ENCODE data around the gene FXYD6. TPM values are rescaled to one million over a fixed set of nuclear protein-coding genes. Genes with fewer than 3 reads are reported as not detected.
A peak's percentile ranks its signal among the peaks of the same experiment; 100 is the strongest.

Gene FXYD6
- total RNA-seq, 2 donors from 2014 or later: 0.17 to 0.25 TPM

GRCh38 chr11:117828611-117829368 is 47.7 kb downstream of the FXYD6 start:
- H3K4me3 Mint-ChIP-seq: peak overlapping the region; percentile 33 to 72
- H3K27ac Mint-ChIP-seq: peak overlapping the region; percentile 71
- no peaks in the 10 kb centered on the region for H3K36me3 Mint-ChIP-seq (ENCODE audit: insufficient read depth in 2 of 2)
- H3K4me1 Mint-ChIP-seq (ENCODE audit: low read depth): peaks cover 63% of the 10 kb centered on the region
- no peaks in the 10 kb centered on the region for H3K9me3 Mint-ChIP-seq
- H3K27me3 Mint-ChIP-seq (ENCODE audit: low read depth): no peaks in the 10 kb centered on the region
- DNase-seq: peak; percentile 90 to 92
- peak; percentile 98 for ATAC-seq (replicated peaks in 1 of 2)

GRCh38 chr11:117827521-117828511 is 48.6 kb downstream of the FXYD6 start:
- Mint-ChIP-seq H3K36me3 (ENCODE audit: insufficient read depth in 2 of 2) (no peaks in the 10 kb centered on the region), H3K4me1 (ENCODE audit: low read depth) (peaks cover 73% of the 10 kb centered on the region), H3K27me3 (ENCODE audit: low read depth) (no peaks in the 10 kb centered on the region), H3K27ac (no peak overlapping the region), H3K9me3 (no peaks in the 10 kb centered on the region), H3K4me3 (peak overlapping the region; percentile 66 to 72)
- peak; percentile 0 to 1 for ATAC-seq (replicated peaks in 1 of 2)
- no peak for DNase-seq

GRCh38 chr11:117826832-117827231 is 49.6 kb downstream of the FXYD6 start:
- DNase-seq: no peak
- Mint-ChIP-seq H3K36me3 (ENCODE audit: insufficient read depth in 2 of 2) (no peaks in the 10 kb centered on the region), H3K27me3 (ENCODE audit: low read depth) (no peaks in the 10 kb centered on the region), H3K4me1 (ENCODE audit: low read depth) (peaks cover 83% of the 10 kb centered on the region), H3K9me3 (no peaks in the 10 kb centered on the region), H3K27ac (no peak overlapping the region), H3K4me3 (no peak overlapping the region)
- ATAC-seq (replicated peaks in 1 of 2): no peak

GRCh38 chr11:117826190-117826570 is 50.3 kb downstream of the FXYD6 start:
- no peaks in the 10 kb centered on the region for H3K9me3 Mint-ChIP-seq
- no peak overlapping the region for H3K4me3 Mint-ChIP-seq
- ATAC-seq (replicated peaks in 1 of 2) (no peak), DNase-seq (no peak)
- peaks cover 86% of the 10 kb centered on the region for H3K4me1 Mint-ChIP-seq (ENCODE audit: low read depth)
- H3K27ac Mint-ChIP-seq: no peak overlapping the region
- no peaks in the 10 kb centered on the region for H3K36me3 Mint-ChIP-seq (ENCODE audit: insufficient read depth in 2 of 2)
- no peaks in the 10 kb centered on the region for H3K27me3 Mint-ChIP-seq (ENCODE audit: low read depth)

GRCh38 chr11:117825538-117826189 is 50.8 kb downstream of the FXYD6 start:
- no peak overlapping the region for H3K4me3 Mint-ChIP-seq
- H3K27me3 Mint-ChIP-seq (ENCODE audit: low read depth): no peaks in the 10 kb centered on the region
- ATAC-seq (replicated peaks in 1 of 2): no peak
- no peaks in the 10 kb centered on the region for H3K36me3 Mint-ChIP-seq (ENCODE audit: insufficient read depth in 2 of 2)
- no peaks in the 10 kb centered on the region for H3K9me3 Mint-ChIP-seq
- no peak for DNase-seq
- no peak overlapping the region for H3K27ac Mint-ChIP-seq
- peaks cover 81% of the 10 kb centered on the region for H3K4me1 Mint-ChIP-seq (ENCODE audit: low read depth)

- H3K4me3 Mint-ChIP-seq: peak within 1 kb of the TSS; percentile 40 to 70
- H3K27ac Mint-ChIP-seq: peak within 1 kb of the TSS; percentile 13
- DNase-seq: no peak
Observed at GRCh38 chr11:117824571-117825537, 51.6 kb downstream of the FXYD6 start, which contains the start of gene FXYD2. TSS of gene FXYD2 (minus strand) at chr11:117824744. CDS start at chr11:117824678, 66 bp downstream.

GRCh38 chr11:117823946-117824420 is 52.5 kb downstream of the FXYD6 start:
- Mint-ChIP-seq H3K9me3 (no peaks in the 10 kb centered on the region), H3K4me3 (peak overlapping the region; percentile 40 to 70), H3K36me3 (ENCODE audit: insufficient read depth in 2 of 2) (no peaks in the 10 kb centered on the region), H3K27ac (peak overlapping the region; percentile 13), H3K27me3 (ENCODE audit: low read depth) (no peaks in the 10 kb centered on the region), H3K4me1 (ENCODE audit: low read depth) (peaks cover 67% of the 10 kb centered on the region)
- DNase-seq (peak in 1 of 2 donors; percentile 43), ATAC-seq (replicated peaks in 1 of 2) (peak in 1 of 2 donors; percentile 23)

More at GRCh38 chr11:117824571-117825537, 51.6 kb downstream of the FXYD6 start, which contains the start of gene FXYD2:
- H3K27me3 Mint-ChIP-seq (ENCODE audit: low read depth): no peaks in the 10 kb centered on the region
- no peak for ATAC-seq (replicated peaks in 1 of 2)
- H3K9me3 Mint-ChIP-seq: no peaks in the 10 kb centered on the region
- no peaks in the 10 kb centered on the region for H3K36me3 Mint-ChIP-seq (ENCODE audit: insufficient read depth in 2 of 2)
- H3K4me1 Mint-ChIP-seq (ENCODE audit: low read depth): peaks cover 72% of the 10 kb centered on the region

GRCh38 chr11:117823294-117823945 is 53.0 kb downstream of the FXYD6 start:
- peak overlapping the region; percentile 34 to 70 for H3K4me3 Mint-ChIP-seq
- no peaks in the 10 kb centered on the region for H3K36me3 Mint-ChIP-seq (ENCODE audit: insufficient read depth in 2 of 2)
- ATAC-seq (replicated peaks in 1 of 2) (peak; percentile 54 to 59), DNase-seq (peak in 1 of 2 donors; percentile 48)
- no peaks in the 10 kb centered on the region for H3K9me3 Mint-ChIP-seq
- H3K27ac Mint-ChIP-seq: peak overlapping the region; percentile 82
- peaks cover 67% of the 10 kb centered on the region for H3K4me1 Mint-ChIP-seq (ENCODE audit: low read depth)
- no peaks in the 10 kb centered on the region for H3K27me3 Mint-ChIP-seq (ENCODE audit: low read depth)

GRCh38 chr11:117822074-117823033 is 54.1 kb downstream of the FXYD6 start:
- H3K36me3 Mint-ChIP-seq (ENCODE audit: insufficient read depth in 2 of 2): no peaks in the 10 kb centered on the region
- H3K4me1 Mint-ChIP-seq (ENCODE audit: low read depth): peaks cover 67% of the 10 kb centered on the region
- peak in 1 of 2 donors; percentile 18 for ATAC-seq (replicated peaks in 1 of 2)
- no peaks in the 10 kb centered on the region for H3K27me3 Mint-ChIP-seq (ENCODE audit: low read depth)
- H3K9me3 Mint-ChIP-seq: no peaks in the 10 kb centered on the region
- H3K27ac Mint-ChIP-seq: peak overlapping the region; percentile 82
- peak overlapping the region; percentile 62 to 70 for H3K4me3 Mint-ChIP-seq
- DNase-seq: peak; percentile 70 to 78

GRCh38 chr11:117821431-117821830 is 55.0 kb downstream of the FXYD6 start:
- DNase-seq: no peak
- no peaks in the 10 kb centered on the region for H3K9me3 Mint-ChIP-seq

More at GRCh38 chr11:117821431-117821830, 55.0 kb downstream of the FXYD6 start:
- no peak overlapping the region for H3K4me3 Mint-ChIP-seq
- H3K4me1 Mint-ChIP-seq (ENCODE audit: low read depth): peaks cover 73% of the 10 kb centered on the region
- no peaks in the 10 kb centered on the region for H3K27me3 Mint-ChIP-seq (ENCODE audit: low read depth)
- ATAC-seq (replicated peaks in 1 of 2): no peak
- H3K27ac Mint-ChIP-seq: peak overlapping the region; percentile 81
- H3K36me3 Mint-ChIP-seq (ENCODE audit: insufficient read depth in 2 of 2): no peaks in the 10 kb centered on the region

All from activated T-cell treated with anti-CD3 and anti-CD28 coated beads, Interleukin-2, amount 50 U/mL, for 72 hours (primary cell).